ENCODE data around the gene LEMD2.

- TF ChIP-seq EZH2phosphoT487 (IDR thresholded peaks at IDR 0.05; ENCODE audit: insufficient read depth, low read depth) = no peak
- TF ChIP-seq EZH2 (IDR thresholded peaks at IDR 0.05; ENCODE audit: insufficient read depth, poor library complexity, severe bottlenecking) = no peak
Observed at GRCh38 chr6:33784787-33785186, 4.1 kb downstream of the LEMD2 start.
